Transverse colon (tissue), 4 donors: ENCODE results near the gene POU2F2. TPM values are rescaled to one million over a fixed set of nuclear protein-coding genes. Genes with fewer than 3 reads are reported as not detected.
A peak's percentile ranks its signal among the peaks of the same experiment; 100 is the strongest.

ENCODE experiments used
- DNase-seq: peaks from one replicate; pipeline ENCODE4 v3.0.0-alpha.2; 2019
- H3K27ac ChIP-seq, 4 donors: fragments of 200-600 bp; sonication (generic); 2 replicates each; pipeline ENCODE4 v1.5.1; 2016 to 2018; ENCODE audit warnings: inconsistent platforms in 4 of 4
- H3K27me3 ChIP-seq: fragments of 200-600 bp; sonication (generic); 2 replicates; pipeline ENCODE4 v1.5.1; 2017; ENCODE audit warnings: inconsistent platforms
- H3K36me3 ChIP-seq, 4 donors: fragments of 200-600 bp; sonication (generic); 2 replicates each; pipeline ENCODE4 v1.5.1; 2017 to 2019; ENCODE audit warnings: inconsistent platforms in 4 of 4
- H3K4me1 ChIP-seq, 4 donors: fragments of 200-600 bp; sonication (generic); 2 replicates each; pipeline ENCODE4 v1.5.1; 2017 to 2020; ENCODE audit warnings: inconsistent platforms in 4 of 4
- H3K4me3 ChIP-seq, 4 donors: fragments of 200-600 bp; sonication (generic); 1 replicate in 1 of 4; 2 replicates in 3 of 4; pipeline versions ENCODE4 v1.5.1 to v1.6.1; 2017 to 2019; ENCODE audit warnings: inconsistent platforms in 4 of 4
- H3K9me3 ChIP-seq, 2 donors: fragments of 200-600 bp; sonication (generic); 2 replicates each; pipeline ENCODE4 v1.5.1; 2017 to 2019; ENCODE audit warnings: inconsistent platforms in 2 of 2
- CTCF ChIP-seq, 5 experiments: fragments of 200-600 bp in 3 of 5; fragments of 450-650 bp in 2 of 5; sonication (generic) in 3 of 5; IDR thresholded peaks; 1 replicate in 2 of 5; 2 replicates in 3 of 5; pipeline ENCODE4 v1.5.1; 2016 to 2017; ENCODE audit warnings: antibody characterized with exemption in 5 of 5, inconsistent platforms in 3 of 5, mild to moderate bottlenecking in 2 of 5, moderate library complexity in 1 of 5
- EP300 ChIP-seq: sonication (generic); formaldehyde crosslinking; IDR thresholded peaks from one replicate; pipeline ENCODE4 v1.6.1; 2017; ENCODE audit warnings: antibody characterized with exemption, low read depth
- POLR2A ChIP-seq: fragments of 450-650 bp; IDR thresholded peaks from one replicate; pipeline ENCODE4 v1.6.1; 2016; ENCODE audit warnings: antibody characterized with exemption, mild to moderate bottlenecking, moderate library complexity
- POLR2AphosphoS5 ChIP-seq, 3 donors: sonication (generic); formaldehyde crosslinking; IDR thresholded peaks; one replicate each; pipeline ENCODE4 v1.6.1; 2016; ENCODE audit warnings: antibody characterized with exemption in 3 of 3
- WGBS, 2 donors: methylation state at CpG; one replicate each; pipeline ENCODE4 v1.1.5; 2018; ENCODE audit warnings: low coverage in 1 of 2; 5-methylcytosine and 5-hydroxymethylcytosine counted together
- in situ Hi-C, 4 donors: fragments of 200-750 bp; cut with MboI; loops; one replicate each; pipeline versions ENCODE4 v1.15.0 to v1.15.1; 2017; ENCODE audit warnings: low sequenced_read_pairs in 3 of 4, low pct_ligation_motif_present in 1 of 4, low pct_unique_long_range_greater_than_20kb in 1 of 4
- intact Hi-C: fragments of 100-400 bp; cut with DNase I; formaldehyde crosslinking; loops from one replicate; pipeline ENCODE4 v1.15.1; 2023; ENCODE audit warnings: low total_unique reads
- total RNA-seq, 4 donors: library from RNA; depleted of rRNA; stranded (reverse); fragments of >200 nt; gene quantifications; one replicate each; pipeline ENCODE4 v1.1.0, GENCODE V29; 2016

The POU2F2 gene
- total RNA-seq, 4 donors from 2014 or later, result 0.96 to 7.1 (median 3.4) TPM

GRCh38 chr19:42111384-42111783 lies 20.9 kb downstream of the POU2F2 start:
- H3K27me3 ChIP-seq, result peaks cover 10% of the 10 kb centered on the region
- WGBS, 2 donors, result 77% methylated on average over 1 of the region's 1 CpG; no CpG with 5 or more reads in 1 of the 2 donors
- no peak for DNase-seq
- no peak overlapping the region for H3K4me3 ChIP-seq
- H3K4me1 ChIP-seq, result peaks cover 0 to 11% (median 2%) of the 10 kb centered on the region in 4 donors
- in situ Hi-C loops, result loop anchor here in 3 of 4 donors (10.0 to 25.0 kb wide), 2 partner anchors 201 to 213 kb away; partner anchors contain the start of genes PAFAH1B3 (in 2 of the 3), PRR19 (in 2 of the 3), TMEM145 (in 2 of the 3) and MEGF8 (in 1 of the 3)
- no peaks in the 10 kb centered on the region for H3K9me3 ChIP-seq
- intact Hi-C loops, result no loop called here
- H3K27ac ChIP-seq, result no peak overlapping the region
- no peaks in the 10 kb centered on the region for H3K36me3 ChIP-seq
- TF ChIP-seq POLR2AphosphoS5 (IDR thresholded peaks at IDR 0.05), result no peak
- TF ChIP-seq POLR2A, result no peak
- TF ChIP-seq EP300, result no peak
- no peak for TF ChIP-seq CTCF (IDR thresholded peaks at IDR 0.05)

- WGBS, 2 donors, result 70% methylated on average over 1 of the region's 1 CpG; no CpG with 5 or more reads in 1 of the 2 donors
- H3K36me3 ChIP-seq, result no peaks in the 10 kb centered on the region
- in situ Hi-C loops, result loop anchor here in 3 of 4 donors (10.0 to 25.0 kb wide), 2 partner anchors 202 to 214 kb away; partner anchors contain the start of genes PAFAH1B3 (in 2 of the 3), PRR19 (in 2 of the 3), TMEM145 (in 2 of the 3) and MEGF8 (in 1 of the 3)
- peaks cover 12% of the 10 kb centered on the region for H3K27me3 ChIP-seq
- intact Hi-C loops, result no loop called here
- TF ChIP-seq CTCF (IDR thresholded peaks at IDR 0.05) (no peak), EP300 (no peak), POLR2AphosphoS5 (IDR thresholded peaks at IDR 0.05) (no peak), POLR2A (no peak)
- peaks cover 0 to 11% (median 2%) of the 10 kb centered on the region in 4 donors for H3K4me1 ChIP-seq
- no peak for DNase-seq
- no peak overlapping the region for H3K27ac ChIP-seq
- H3K4me3 ChIP-seq, result no peak overlapping the region
- H3K9me3 ChIP-seq, result no peaks in the 10 kb centered on the region
These were observed 21.6 kb downstream of the POU2F2 start for GRCh38 chr19:42110658-42111057.

- Histone ChIP-seq H3K4me3 (no peak overlapping the region), H3K27ac (no peak overlapping the region), H3K4me1 (peaks cover 0 to 11% (median 2%) of the 10 kb centered on the region in 4 donors), H3K9me3 (no peaks in the 10 kb centered on the region), H3K27me3 (peaks cover 12% of the 10 kb centered on the region), H3K36me3 (no peaks in the 10 kb centered on the region)
- no peak for DNase-seq
- intact Hi-C loops (no loop called here), in situ Hi-C loops (loop anchor here in 3 of 4 donors (10.0 to 25.0 kb wide), 2 partner anchors 202 to 215 kb away; partner anchors contain the start of genes PAFAH1B3 (in 2 of the 3), PRR19 (in 2 of the 3), TMEM145 (in 2 of the 3) and MEGF8 (in 1 of the 3))
- no peak for TF ChIP-seq EP300
- 72 to 83% methylated on average over 3 of the region's 3 CpGs for WGBS, 2 donors
These were observed 22.4 kb downstream of the POU2F2 start for GRCh38 chr19:42109896-42110295.

- Histone ChIP-seq H3K4me1 (peaks cover 0 to 3% (median 1%) of the 10 kb centered on the region in 4 donors), H3K4me3 (no peak overlapping the region), H3K27me3 (peaks cover 12% of the 10 kb centered on the region), H3K9me3 (no peaks in the 10 kb centered on the region), H3K36me3 (no peaks in the 10 kb centered on the region), H3K27ac (no peak overlapping the region)
- peak; percentile 86 for DNase-seq
- intact Hi-C loops, result no loop called here
- 0 to 25% methylated on average over 5 to 14 of the region's 16 CpGs for WGBS, 2 donors
- in situ Hi-C loops, result loop anchor here in 2 of 4 donors (25.0 kb wide), 1 partner anchor 204 kb away; the partner anchor contains the start of genes PAFAH1B3 (in 2 of the 2), PRR19 (in 2 of the 2) and TMEM145 (in 2 of the 2)
- no peak for TF ChIP-seq POLR2AphosphoS5 (IDR thresholded peaks at IDR 0.05)
- no peak for TF ChIP-seq EP300
- peak; percentile 88 to 98 (median 95) for TF ChIP-seq CTCF (IDR thresholded peaks at IDR 0.05)
- no peak for TF ChIP-seq POLR2A
These were observed 23.5 kb downstream of the POU2F2 start for GRCh38 chr19:42108527-42109389.
